Measurements from ENCODE around the gene KRT77.

The KRT77 gene

GRCh38 chr12:52701281-52701680 lies 2.0 kb downstream of the KRT77 start:
- no peak for FAIRE-seq
- TF ChIP-seq CTCF (IDR thresholded peaks at IDR 0.05; ENCODE audit: insufficient read depth, missing control alignments), result no peak

GRCh38 chr12:52699960-52700359 lies 3.4 kb downstream of the KRT77 start:
- no peak for TF ChIP-seq CTCF (IDR thresholded peaks at IDR 0.05; ENCODE audit: insufficient read depth, missing control alignments)
- FAIRE-seq, result no peak

More at GRCh38 chr12:52701281-52701680, 2.0 kb downstream of the KRT77 start:
- DNase-seq (ENCODE audit: insufficient read length, low spot score), result no peak

GRCh38 chr12:52699373-52699772 lies 4.0 kb downstream of the KRT77 start:
- no peak for TF ChIP-seq CTCF (IDR thresholded peaks at IDR 0.05; ENCODE audit: insufficient read depth, missing control alignments)
- DNase-seq (ENCODE audit: insufficient read length, low spot score), result no peak
- FAIRE-seq, result no peak

More at GRCh38 chr12:52699960-52700359, 3.4 kb downstream of the KRT77 start:
- DNase-seq (ENCODE audit: insufficient read length, low spot score), result no peak

- DNase-seq (ENCODE audit: insufficient read length, low spot score) (no peak), FAIRE-seq (no peak)
- no peak for TF ChIP-seq CTCF (IDR thresholded peaks at IDR 0.05; ENCODE audit: insufficient read depth, missing control alignments)
These were observed 4.5 kb downstream of the KRT77 start for GRCh38 chr12:52698651-52699340.

- no peak for DNase-seq (ENCODE audit: insufficient read length, low spot score)
- FAIRE-seq, result no peak
- no peak for TF ChIP-seq CTCF (IDR thresholded peaks at IDR 0.05; ENCODE audit: insufficient read depth, missing control alignments)
These were observed 6.2 kb downstream of the KRT77 start for GRCh38 chr12:52697058-52697582.

- DNase-seq (ENCODE audit: insufficient read length, low spot score) (no peak), FAIRE-seq (no peak)
- TF ChIP-seq CTCF (IDR thresholded peaks at IDR 0.05; ENCODE audit: insufficient read depth, missing control alignments), result no peak
These were observed 6.7 kb downstream of the KRT77 start for GRCh38 chr12:52696588-52696987.

GRCh38 chr12:52695039-52695438 lies 8.3 kb downstream of the KRT77 start:
- FAIRE-seq (no peak), DNase-seq (ENCODE audit: insufficient read length, low spot score) (no peak)

More at GRCh38 chr12:52695039-52695438, 8.3 kb downstream of the KRT77 start:
- no peak for TF ChIP-seq CTCF (IDR thresholded peaks at IDR 0.05; ENCODE audit: insufficient read depth, missing control alignments)
